ENCODE results near the gene SF1. TPM values are rescaled to one million over a fixed set of nuclear protein-coding genes. Genes with fewer than 3 reads are reported as not detected.

SF1 gene
- total RNA-seq, 1 donor from 2014 or later, result 183 TPM

DNA sequence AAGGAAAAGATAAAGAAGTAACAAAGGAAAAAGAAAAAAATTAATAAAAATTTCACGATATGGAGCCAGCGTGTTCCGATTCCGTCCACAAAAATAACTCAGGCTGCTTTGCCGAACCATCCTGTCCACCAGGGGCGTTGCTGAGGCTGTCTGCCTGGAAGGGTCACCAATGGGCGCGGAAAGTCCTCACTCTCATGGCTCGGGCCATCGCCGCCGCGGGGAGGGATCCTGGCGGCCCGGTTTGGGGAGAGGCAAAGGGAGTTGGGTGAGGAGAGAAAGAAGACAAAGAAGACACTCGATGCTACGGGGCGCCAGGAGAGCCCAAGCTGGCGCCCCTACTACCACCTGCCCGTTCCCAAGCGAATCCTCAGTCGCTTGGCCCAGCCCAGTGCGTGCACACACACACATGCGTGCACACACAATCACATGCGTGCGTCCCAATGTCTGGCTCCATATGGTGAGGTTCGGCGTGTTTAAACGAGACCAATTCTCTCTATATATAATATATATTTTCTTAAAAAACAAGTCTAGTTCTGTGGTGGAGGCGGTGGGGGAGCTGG lies 13.0 kb downstream of the SF1 start:
- TF ChIP-seq, protein P1, sequence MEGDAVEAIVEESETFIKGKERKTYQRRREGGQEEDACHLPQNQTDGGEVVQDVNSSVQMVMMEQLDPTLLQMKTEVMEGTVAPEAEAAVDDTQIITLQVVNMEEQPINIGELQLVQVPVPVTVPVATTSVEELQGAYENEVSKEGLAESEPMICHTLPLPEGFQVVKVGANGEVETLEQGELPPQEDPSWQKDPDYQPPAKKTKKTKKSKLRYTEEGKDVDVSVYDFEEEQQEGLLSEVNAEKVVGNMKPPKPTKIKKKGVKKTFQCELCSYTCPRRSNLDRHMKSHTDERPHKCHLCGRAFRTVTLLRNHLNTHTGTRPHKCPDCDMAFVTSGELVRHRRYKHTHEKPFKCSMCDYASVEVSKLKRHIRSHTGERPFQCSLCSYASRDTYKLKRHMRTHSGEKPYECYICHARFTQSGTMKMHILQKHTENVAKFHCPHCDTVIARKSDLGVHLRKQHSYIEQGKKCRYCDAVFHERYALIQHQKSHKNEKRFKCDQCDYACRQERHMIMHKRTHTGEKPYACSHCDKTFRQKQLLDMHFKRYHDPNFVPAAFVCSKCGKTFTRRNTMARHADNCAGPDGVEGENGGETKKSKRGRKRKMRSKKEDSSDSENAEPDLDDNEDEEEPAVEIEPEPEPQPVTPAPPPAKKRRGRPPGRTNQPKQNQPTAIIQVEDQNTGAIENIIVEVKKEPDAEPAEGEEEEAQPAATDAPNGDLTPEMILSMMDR (IDR thresholded peaks at IDR 0.05), result peak; percentile 44
- peak overlapping the region; percentile 36 for H3K27ac Mint-ChIP-seq (ENCODE audit: unreplicated experiment)
- no peaks in the 10 kb centered on the region for H3K27me3 Mint-ChIP-seq (ENCODE audit: low read depth)
- DNase-seq (ENCODE audit: low spot score), result peak; percentile 64
- H3K9me3 Mint-ChIP-seq (ENCODE audit: low read depth), result no peaks in the 10 kb centered on the region
- no peak overlapping the region for H3K4me3 Mint-ChIP-seq (ENCODE audit: unreplicated experiment)
- H3K4me1 Mint-ChIP-seq (ENCODE audit: low read depth), result peaks cover 31% of the 10 kb centered on the region
- H3K36me3 Mint-ChIP-seq (ENCODE audit: low read depth), result peaks cover 55% of the 10 kb centered on the region

DNA sequence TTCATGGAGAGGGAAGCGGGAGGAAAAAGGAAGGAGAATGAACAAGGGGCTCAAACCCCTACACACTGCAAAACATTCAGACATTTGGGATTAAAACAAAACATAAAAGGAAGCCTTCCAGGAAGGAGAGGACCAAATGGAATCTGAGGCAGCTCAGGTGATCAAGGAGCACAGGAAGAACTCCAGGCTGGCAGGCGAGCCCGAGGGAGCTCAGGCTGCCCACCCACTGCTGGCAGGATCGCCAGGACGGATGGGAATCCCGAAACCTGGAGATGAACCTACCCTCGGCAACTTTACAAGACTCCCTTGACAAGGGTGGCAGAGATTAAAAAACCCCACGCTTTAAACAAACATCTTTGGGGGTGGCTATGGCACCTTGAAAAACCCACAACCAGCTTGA lies 13.6 kb downstream of the SF1 start:
- H3K36me3 Mint-ChIP-seq (ENCODE audit: low read depth), result peaks cover 52% of the 10 kb centered on the region
- H3K27ac Mint-ChIP-seq (ENCODE audit: unreplicated experiment), result peak overlapping the region; percentile 43
- H3K4me1 Mint-ChIP-seq (ENCODE audit: low read depth), result peaks cover 37% of the 10 kb centered on the region

DNA sequence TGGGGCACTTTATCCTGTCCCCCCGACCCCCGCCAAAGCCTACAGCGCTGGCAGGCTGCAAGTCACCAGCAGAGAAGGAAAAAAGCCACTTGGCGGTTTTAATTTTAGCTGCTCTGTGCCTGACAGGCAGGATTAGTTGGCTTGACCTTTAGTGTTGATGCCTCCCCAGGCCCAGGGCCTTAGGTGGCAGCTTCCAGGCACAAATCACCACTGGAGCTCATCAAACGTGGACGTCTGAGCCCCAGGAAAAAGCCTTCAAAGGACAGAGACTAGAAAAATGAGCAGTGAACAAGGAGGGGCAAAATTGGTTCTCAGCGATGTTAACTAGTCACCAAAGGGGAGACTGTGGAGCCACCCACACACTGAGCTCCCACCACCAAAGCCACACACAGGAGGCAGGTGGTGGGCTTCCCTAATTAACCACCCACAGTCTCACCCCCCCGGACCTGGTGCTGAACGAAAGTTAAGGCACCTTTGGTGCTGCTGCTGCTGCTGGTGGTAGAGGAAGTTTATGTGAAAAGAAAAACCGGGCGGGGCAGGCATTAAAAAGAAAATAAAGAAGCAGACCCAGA lies 14.2 kb downstream of the SF1 start:
- TF ChIP-seq, protein P1 (IDR thresholded peaks at IDR 0.05), result no peak
- Mint-ChIP-seq H3K27ac (ENCODE audit: unreplicated experiment) (peak overlapping the region; percentile 43), H3K4me1 (ENCODE audit: low read depth) (peaks cover 43% of the 10 kb centered on the region), H3K36me3 (ENCODE audit: low read depth) (peaks cover 47% of the 10 kb centered on the region), H3K4me3 (ENCODE audit: unreplicated experiment) (no peak overlapping the region), H3K27me3 (ENCODE audit: low read depth) (no peaks in the 10 kb centered on the region), H3K9me3 (ENCODE audit: low read depth) (no peaks in the 10 kb centered on the region)
- peak; percentile 47 for DNase-seq (ENCODE audit: low spot score)

More for the DNA sequence above, 13.6 kb downstream of the SF1 start:
- H3K9me3 Mint-ChIP-seq (ENCODE audit: low read depth), result no peaks in the 10 kb centered on the region
- TF ChIP-seq, protein P1 (IDR thresholded peaks at IDR 0.05), result no peak
- peak; percentile 40 for DNase-seq (ENCODE audit: low spot score)
- no peak overlapping the region for H3K4me3 Mint-ChIP-seq (ENCODE audit: unreplicated experiment)
- no peaks in the 10 kb centered on the region for H3K27me3 Mint-ChIP-seq (ENCODE audit: low read depth)

DNA sequence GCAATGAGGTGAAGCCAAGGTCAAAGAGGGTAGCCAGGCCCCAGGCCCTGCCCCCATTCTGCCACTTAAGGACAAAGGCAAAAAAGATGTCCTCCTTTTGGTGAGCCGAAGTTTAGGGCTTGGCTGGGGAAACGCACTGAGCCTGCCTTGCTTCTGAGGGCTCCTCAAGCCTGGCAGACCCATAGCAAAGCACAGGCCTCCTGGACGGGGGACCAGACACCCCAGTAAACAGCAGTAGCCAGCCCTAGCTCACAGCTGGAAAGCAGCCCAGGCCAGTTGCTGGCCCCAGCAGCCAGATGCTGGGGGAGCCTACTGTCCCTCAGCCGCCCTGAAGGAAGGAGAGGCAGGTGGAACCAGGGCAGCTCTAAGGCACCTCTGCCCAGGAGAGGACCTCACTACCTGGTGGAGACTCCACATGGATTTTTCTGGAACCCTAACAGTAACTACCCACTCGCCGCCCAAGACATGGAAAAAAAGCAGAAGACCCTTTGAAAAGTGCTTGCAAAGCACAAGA lies 14.8 kb downstream of the SF1 start:
- TF ChIP-seq, protein P1 (IDR thresholded peaks at IDR 0.05), result no peak
- H3K36me3 Mint-ChIP-seq (ENCODE audit: low read depth), result peaks cover 42% of the 10 kb centered on the region
- H3K9me3 Mint-ChIP-seq (ENCODE audit: low read depth), result no peaks in the 10 kb centered on the region
- no peaks in the 10 kb centered on the region for H3K27me3 Mint-ChIP-seq (ENCODE audit: low read depth)
- peaks cover 43% of the 10 kb centered on the region for H3K4me1 Mint-ChIP-seq (ENCODE audit: low read depth)
- no peak overlapping the region for H3K4me3 Mint-ChIP-seq (ENCODE audit: unreplicated experiment)
- H3K27ac Mint-ChIP-seq (ENCODE audit: unreplicated experiment), result peak overlapping the region; percentile 43
- peak; percentile 49 for DNase-seq (ENCODE audit: low spot score)

DNA sequence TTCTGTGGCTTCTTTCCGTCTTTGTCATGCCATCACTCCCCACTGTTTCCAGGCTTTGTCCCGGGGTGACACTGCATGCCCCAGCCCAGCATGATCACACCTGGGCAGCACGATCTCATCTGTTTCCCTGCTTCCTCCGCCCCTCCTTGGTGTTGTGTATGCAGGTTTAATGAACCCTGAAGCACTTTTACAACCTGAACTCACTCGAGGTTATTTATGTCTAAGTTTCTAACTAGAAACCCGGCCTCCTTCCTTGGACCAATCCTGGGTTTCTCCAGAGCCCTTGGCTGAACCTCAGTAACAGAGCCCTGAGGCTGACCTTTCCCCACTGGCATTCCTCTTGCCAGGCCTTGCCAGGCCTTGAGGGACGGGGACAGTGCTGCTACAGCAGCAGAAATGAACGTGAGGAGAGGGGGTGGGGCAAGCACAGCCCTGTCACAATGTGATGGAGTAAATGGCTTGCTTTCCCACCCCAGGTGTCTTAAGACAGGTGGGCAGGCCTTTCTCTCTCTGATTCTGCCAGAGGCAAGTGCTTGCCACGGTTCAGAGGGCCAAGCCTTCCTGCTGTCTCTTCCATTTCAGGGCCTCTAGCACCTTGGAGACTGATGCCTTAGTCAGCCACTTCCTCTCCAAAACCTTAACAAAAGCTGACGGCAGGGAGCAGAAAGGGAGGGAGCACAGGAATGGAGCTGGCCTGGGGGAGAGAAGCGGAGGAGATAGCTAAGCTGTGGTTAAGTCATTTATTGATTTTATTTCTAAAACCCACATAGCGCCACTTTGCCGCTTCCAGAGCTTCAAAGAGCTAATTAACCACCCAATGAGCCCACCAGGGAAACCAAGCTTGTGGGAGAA lies 15.4 kb downstream of the SF1 start:
- TF ChIP-seq, protein P1 (IDR thresholded peaks at IDR 0.05), result no peak
- Mint-ChIP-seq H3K27me3 (ENCODE audit: low read depth) (no peaks in the 10 kb centered on the region), H3K9me3 (ENCODE audit: low read depth) (no peaks in the 10 kb centered on the region), H3K36me3 (ENCODE audit: low read depth) (peaks cover 35% of the 10 kb centered on the region), H3K27ac (ENCODE audit: unreplicated experiment) (peak overlapping the region; percentile 32), H3K4me1 (ENCODE audit: low read depth) (peaks cover 43% of the 10 kb centered on the region), H3K4me3 (ENCODE audit: unreplicated experiment) (no peak overlapping the region)
- peak; percentile 41 for DNase-seq (ENCODE audit: low spot score)

Data from chondrocyte (in vitro differentiated cells).